HG03139 (cell line): Measurements from ENCODE around the gene WDR37.
"Not testable (repeated sequence)": the region's sequence is repeated elsewhere in the genome, so short reads cannot be mapped to it uniquely, and the experiment has no call there.

Experiments
- ATAC-seq: cut with Tn5 transposase; IDR thresholded peaks from one replicate; pipeline ENCODE4 v1.9.1; 2021; ENCODE audit not compliant: unreplicated experiment

WDR37 gene

DNA sequence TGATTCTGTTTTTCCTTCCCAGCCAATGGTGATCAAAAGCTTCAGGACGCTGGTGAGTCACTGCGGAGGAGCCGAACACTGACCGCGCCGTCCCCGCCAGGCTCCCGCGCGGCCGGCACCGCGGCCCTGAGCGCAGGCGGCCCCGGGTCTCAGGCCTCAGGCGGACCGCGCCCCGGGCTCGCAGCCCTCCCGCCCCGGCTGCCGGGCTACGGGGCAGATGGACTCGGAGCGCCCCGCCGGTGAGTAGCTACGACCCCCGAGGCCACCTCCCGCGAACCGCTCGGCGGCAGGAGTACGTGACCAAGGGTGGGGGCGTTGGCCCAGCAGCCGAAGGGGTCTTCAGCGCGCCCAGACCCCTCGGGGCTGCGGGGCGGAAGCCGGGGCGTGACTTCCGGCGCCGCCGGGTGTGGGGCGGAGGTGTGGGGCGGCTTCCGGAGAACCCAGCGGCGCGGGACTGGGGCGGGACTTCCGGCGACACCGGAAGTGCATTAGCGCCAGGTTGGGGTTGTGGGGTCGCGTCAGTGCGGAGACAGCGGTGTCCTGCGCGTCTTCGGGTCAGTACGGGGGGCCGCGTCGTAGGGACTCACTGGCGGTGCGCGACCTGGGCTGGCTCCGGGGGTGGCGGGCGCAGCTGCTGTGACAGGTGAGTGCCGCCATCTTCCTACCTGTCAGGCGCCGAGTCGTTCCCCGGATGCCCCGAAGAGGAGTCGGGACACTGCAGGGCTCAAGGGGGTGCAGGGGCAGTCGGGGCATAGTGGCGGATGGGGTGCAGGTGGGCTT, at the start of gene WDR37:
Gene WDR37 (plus strand): TSS at position 60 of the 780 bp plus-strand sequence. CDS start 15,771 bp downstream, outside the sequence.
- ATAC-seq = peak; percentile 94

- no peak for ATAC-seq
These were observed 49.6 kb upstream of the WDR37 start for GRCh38 chr10:1006573-1006972.

DNA sequence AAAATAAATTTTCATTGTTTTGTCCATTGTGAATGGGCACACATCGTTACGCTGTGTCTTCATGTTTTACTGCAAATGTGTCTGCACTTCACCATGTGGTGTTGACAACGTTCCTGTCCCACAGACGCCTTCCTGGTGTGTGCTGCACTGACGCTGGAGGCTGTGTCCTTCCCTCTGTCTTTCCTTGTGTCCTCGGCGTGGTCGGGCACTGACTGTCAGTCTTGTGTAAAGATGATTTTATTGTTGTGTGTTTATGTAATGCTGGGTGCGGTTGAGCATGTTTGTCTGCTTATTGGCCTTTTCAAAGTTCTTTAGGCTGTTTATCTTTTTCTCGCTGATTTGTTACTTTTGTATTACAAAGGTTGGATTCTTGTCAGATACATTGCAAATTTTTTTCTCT, 48.6 kb upstream of the WDR37 start:
- no peak for ATAC-seq

DNA sequence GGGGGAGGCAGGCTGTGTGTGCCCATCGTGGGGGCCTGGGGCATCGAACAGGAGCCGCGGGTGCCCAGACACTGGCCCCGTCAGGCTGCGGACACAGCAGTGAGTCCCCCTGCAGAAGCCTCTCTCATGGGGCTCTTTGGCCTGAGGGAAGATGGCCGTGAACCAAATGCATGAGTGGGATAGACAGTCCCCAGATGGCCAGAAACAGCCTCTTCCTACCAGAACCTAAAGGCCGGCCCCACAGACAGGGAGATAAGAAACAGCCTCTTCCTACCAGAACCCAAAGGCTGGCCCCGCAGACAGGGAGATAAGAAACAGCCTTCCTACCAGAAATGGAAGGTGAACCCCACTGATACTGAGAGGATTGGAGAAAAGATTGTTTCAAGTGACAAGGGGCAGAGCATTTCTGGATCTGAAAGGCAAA, 47.1 kb upstream of the WDR37 start:
- no peak for ATAC-seq

DNA sequence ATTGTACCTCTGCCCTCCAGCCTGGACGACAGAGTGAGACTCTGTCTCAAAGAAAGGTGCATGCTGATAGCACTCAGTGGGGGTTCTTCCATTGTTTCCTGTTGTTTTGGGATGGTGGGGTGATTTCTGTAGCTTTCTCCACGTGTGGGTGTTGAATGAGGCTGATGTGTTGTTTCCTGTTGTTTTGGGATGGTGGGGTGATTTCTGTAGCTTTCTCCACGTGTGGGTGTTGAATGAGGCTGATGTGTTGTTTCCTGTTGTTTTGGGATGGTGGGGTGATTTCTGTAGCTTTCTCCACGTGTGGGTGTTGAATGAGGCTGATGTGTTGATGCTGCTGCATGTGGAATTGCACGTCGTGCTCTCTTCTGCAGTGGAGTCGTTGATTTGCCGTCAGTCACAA, 46.2 kb upstream of the WDR37 start:
- ATAC-seq = not testable (repeated sequence)

- ATAC-seq = no peak
These were observed 45.5 kb upstream of the WDR37 start for GRCh38 chr10:1010703-1011102.

DNA sequence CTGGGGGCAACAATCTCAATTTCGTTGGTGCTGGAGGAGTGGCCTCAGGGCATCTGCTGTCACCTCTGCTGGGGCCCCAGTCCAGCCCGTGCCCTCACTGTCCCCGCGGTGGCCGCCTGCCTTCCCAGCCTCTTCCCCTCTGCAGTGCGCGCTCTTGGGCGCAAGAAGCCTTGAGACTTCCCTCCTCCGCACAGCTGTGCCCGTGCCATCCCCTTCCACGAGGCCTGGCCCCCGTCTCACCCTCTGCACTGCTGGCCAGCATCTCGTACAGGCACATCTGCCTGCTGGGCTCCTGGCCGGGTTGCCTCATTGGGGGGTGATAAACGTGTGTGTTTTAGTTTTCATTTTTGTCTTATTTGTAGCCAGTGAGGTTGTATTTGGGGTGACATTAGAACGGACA, 44.5 kb upstream of the WDR37 start:
- no peak for ATAC-seq

DNA sequence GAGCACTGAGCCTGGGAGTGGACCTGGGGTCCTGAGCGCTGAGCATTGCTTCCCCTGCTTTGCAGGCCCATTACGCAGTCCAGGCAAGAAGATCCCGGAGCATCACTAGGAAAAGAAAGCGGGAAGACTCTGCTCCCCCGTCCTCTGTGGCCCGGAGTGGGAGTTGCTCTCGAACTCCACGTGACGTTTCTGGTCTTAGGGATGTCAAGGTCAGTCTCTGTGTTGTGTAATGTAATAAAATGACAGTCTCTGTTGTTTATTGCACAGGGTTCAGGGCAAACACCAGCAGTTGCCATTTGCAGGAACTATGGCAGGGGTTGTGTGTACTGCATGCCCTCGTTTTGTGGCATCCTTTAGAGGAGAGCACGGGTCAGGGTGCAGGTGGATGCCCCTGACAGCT, 40.5 kb upstream of the WDR37 start:
- no peak for ATAC-seq

- ATAC-seq = no peak
These were observed 36.8 kb upstream of the WDR37 start for GRCh38 chr10:1019362-1019761.

- ATAC-seq = no peak
These were observed 35.7 kb upstream of the WDR37 start for GRCh38 chr10:1020460-1020859.

DNA sequence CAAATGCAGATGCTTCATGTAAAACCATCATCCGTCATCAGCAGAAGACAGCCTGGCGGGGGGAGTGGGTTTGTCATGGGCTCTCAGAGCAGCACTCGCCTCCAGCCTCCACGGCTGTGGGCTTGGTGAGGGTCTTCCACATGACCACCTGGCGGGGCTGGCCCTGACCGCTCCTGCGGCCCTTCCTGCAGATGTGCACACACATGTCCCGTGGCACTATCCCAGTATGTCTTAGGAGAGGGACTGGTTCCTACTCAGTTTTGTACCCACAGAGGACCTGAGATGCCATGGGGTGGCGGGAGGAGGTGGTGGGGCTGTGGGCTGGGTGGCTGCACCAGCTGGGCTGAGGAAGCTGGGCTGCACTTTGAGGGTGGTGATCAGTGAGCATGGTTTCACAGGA, 35.2 kb upstream of the WDR37 start:
- no peak for ATAC-seq

GRCh38 chr10:1022413-1022812, 33.8 kb upstream of the WDR37 start:
- ATAC-seq = no peak

- no peak for ATAC-seq
These were observed 32.1 kb upstream of the WDR37 start for GRCh38 chr10:1024103-1024502.

DNA sequence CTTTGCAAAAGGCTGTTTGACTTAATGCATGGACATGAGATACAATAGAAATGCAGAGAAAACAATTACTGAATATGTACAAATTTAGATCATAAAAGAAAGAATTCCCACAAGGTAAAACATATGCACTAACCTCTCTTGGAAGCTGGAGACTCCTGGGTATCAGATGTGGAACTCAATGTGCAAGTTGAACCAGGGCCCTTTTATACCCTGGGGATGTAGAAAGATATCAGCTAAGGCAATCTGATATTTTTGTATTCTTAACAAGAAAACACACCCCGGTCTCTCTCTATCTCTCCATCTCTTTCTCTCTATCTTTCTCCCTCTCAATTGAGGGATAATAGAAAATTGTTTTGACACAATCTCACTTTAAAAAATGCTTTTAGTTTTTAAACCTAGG, 30.5 kb upstream of the WDR37 start, which contains the start of gene IDI2:
Gene IDI2 (minus strand): TSS at position 177 of the 400 bp plus-strand sequence. CDS start 1,136 bp downstream, outside the sequence.
- no peak for ATAC-seq

DNA sequence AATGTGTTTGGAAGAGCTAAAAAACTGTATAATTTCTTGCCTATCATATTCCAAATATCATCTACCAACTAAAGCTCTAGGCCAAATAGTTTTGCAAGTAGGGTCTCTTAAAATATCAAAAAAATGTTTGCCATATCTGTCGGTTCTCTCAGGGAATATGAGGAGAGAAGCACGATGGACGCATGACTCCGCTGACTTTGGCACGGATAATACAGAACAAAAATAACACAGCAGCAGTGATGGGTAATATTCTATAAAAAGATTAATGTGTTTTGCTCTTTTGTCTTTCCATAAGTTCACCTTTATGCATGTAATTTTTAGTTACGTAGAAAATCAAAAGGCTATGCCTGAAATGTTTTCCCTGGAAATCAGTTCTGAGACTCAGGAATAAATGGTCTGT, 29.6 kb upstream of the WDR37 start:
- ATAC-seq = no peak

- no peak for ATAC-seq
These were observed 26.3 kb upstream of the WDR37 start for GRCh38 chr10:1029838-1030237.

DNA sequence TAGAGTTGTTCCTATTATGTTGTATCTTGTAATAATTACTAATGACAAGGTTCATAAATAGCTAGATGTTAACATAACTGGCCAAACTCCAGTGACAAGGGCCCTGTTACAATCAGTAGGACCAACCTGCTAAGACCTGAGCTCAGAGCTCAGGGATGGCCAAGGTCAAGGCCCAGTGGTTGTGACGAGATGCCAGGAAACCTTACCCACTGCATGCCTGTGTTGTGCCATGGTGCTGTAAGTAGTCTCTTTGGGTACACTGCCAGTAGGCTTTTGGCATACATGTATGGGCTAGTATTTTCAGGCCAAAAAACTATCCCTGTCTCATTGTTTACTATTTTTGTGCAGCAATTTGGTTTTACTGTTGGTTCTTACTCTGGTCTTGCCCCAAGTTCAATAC, 22.6 kb upstream of the WDR37 start:
- no peak for ATAC-seq

GRCh38 chr10:1034758-1035157, 21.4 kb upstream of the WDR37 start:
- no peak for ATAC-seq

DNA sequence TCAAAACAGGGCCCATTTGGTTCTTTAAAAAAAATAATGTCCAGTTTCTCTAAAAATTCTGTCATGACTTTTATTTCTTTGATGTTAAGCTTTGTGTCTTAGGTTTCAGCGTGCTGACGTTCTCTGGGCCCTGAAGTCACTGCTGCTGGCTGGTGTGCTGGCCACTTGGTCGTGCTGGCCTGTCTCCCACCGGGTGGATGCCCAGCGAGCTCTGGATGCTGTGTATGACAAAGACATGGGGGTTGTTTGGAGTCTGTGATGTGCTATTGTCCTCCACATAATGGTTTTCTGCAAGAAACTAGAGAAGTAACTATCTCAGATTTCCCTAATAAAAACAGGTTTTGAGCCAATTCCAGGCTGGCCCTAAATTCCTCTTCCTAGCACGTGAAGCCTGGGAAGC, 21.0 kb upstream of the WDR37 start:
- no peak for ATAC-seq

DNA sequence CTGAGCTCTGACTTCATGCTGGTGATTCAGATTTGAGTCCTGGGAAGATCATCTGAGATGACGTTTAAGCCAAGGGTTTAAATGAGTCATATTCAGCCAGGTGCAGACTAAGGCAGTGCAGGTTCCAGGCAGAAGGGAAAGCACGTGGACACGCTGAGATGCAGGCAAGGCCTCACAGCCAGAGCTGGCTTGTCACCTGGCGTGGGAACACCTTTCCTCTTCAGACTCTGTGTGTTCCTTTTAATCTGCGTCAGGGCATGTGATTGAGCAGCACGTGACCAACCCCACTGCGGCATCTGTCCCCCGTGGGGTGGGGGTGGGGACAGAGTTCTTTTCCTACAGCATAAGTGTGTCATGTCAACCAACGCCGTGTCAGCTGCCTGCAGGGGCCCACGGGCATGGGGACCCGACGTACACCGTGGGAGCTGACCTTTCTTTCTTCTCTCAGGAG, 19.8 kb upstream of the WDR37 start:
- no peak for ATAC-seq

- ATAC-seq = no peak
These were observed 19.1 kb upstream of the WDR37 start for GRCh38 chr10:1037098-1037497.

- not testable (repeated sequence) for ATAC-seq
These were observed 17.4 kb upstream of the WDR37 start for GRCh38 chr10:1038769-1039168.

GRCh38 chr10:1040133-1040532, 16.1 kb upstream of the WDR37 start:
- ATAC-seq = no peak
